GM18951 (cell line): ENCODE data around the gene LRG1.

ENCODE experiments used
- POLR2A ChIP-seq: IDR thresholded peaks from 4 replicates; pipeline ENCODE4 v1.6.1; 2011; ENCODE audit warnings: mild to moderate bottlenecking; ENCODE audit not compliant: insufficient read length, insufficient read depth; ENCODE audit errors: extremely low read depth
- in situ Hi-C: fragments of 300-500 bp; cut with MboI; formaldehyde crosslinking; loops from one replicate; pipeline ENCODE4 v1.12.0; 2022; ENCODE audit warnings: low sequenced_read_pairs, mixed read lengths, inconsistent platforms; ENCODE audit not compliant: unreplicated experiment

The LRG1 gene

DNA sequence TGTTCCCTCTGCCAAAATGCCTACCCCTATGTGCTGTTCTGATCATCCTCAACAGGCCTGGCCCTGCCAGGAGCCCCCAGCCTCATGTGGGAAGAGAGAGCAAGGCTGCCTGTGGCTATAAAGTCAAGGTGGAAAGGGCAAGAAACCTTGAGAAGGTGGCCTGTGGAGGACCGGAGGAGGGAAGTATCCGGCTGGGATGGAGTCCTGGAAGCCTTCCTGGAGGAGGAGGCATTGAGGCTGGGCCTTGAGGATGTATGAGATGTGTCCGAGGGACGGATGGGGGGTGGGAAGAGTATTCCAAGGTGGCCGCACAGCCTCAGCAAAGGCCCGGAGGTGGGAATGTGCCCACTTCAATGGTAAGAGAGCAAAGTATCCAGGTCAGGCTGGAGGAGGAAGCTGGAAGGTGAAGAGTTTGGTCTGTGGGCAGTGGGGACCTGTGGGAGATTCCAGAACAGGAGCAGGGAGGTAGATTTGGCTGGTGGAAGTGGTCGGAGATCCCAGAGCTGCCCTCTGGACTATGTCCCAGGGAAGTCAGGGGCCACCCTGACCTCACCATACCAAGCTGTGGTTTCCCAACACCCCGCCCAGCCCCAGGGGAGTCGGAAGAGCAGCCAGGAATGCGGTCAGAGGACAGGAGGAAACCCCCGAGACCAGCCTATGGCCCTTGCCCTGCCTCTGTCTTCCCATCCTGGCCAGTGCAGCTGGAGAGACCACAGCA lies 18.5 kb downstream of the LRG1 start:
- in situ Hi-C loops: no loop called here
- no peak for TF ChIP-seq POLR2A

DNA sequence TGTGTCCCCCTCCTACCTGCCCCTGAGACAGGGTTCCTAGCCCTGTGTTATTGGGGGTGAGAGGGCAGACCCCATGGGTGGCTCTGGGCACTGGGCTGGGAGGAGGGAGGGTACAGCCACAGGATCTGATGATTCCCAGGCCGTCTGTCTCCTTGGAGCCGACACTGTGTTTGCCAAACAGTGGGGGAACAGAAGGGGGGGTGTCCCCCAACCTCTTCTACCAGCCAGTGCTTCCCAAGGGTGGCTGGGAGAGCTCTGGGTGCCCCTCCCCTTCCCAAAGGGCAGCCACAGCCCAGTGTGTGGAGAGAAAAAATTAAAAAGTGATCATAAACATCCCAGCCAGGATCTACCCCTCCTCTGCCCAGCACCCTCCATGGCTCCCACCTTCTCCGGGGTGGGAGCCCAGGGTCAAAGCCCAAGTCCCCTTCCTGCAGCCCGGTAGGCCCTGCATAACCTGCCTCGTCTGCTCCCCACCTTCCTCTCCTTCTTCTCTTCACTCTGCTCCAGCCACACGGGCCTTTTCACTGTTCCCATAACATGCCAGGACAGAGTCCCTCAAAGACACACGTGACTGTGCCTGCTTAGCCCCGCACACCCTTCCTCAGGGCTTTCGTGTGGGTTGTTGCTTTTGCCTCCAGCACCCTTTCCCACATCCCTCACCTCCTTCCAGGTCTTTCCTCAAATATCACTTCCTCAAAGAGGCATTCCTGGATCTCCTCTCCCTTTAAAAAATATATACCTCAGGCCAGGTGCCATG lies 20.1 kb downstream of the LRG1 start:
- no peak for TF ChIP-seq POLR2A

DNA sequence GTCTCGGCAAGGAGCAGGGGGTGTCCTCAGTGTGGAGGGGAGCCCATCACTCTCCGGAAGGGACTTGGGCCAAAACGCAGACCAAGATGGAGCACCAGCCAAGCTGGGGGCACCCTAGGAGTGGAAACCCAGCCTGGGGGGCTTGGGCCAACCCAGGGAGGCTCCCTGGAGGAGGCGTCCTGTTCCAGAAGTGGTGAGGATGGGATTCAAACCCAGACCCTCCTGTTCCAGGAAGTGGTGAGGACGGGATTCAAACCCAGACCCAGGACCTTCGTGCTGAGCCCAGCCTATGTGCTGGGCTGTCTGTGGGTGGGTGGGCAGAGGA lies 20.7 kb downstream of the LRG1 start:
- no peak for TF ChIP-seq POLR2A
- in situ Hi-C loops: no loop called here

More for the DNA sequence above, 20.1 kb downstream of the LRG1 start:
- in situ Hi-C loops: no loop called here

DNA sequence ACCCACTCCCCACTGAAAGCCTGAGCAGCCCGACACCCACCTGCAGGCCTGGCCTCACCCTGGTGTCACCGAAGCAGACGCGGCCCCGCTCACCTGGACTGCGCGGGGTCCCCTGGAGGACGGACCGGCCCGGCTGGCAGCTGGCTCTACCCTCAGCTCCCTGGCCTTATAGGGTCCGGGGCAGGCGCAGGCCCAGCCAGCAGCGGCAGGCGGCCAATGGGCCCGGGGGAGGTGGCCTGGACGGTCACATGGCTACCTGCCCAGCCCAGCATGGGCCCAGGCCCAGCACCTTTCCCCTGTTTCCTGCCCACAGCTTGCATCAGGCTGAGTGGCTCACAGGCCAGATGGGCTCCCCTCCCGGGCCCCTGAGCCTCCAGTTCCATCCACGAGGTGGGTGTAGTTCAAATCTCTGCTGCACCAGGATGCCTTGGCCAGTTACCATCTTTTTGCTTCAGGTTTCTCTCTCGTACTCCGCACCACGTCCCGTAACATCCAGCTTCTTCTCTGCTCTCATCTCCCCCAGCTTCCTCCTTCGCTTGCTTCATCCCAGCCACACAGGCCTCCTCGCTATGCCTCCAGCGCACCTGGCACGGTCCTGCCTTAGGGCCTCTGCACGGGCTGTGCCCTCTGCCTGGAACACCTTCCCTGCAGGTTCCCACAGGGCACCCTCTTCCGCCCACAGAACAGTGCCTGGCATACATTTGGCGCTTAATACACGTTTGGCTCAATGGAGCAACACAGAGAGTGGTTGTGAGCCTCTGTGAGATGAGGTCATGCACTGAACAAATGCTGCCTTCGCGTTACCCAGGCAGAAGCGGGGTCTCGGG lies 21.3 kb downstream of the LRG1 start, which contains the start of gene PLIN4:
Gene PLIN4, minus strand, starts transcription at position 142 of the 827 bp plus-strand sequence. CDS start 214 bp downstream, outside the sequence.
- no peak for TF ChIP-seq POLR2A
- in situ Hi-C loops: no loop called here

DNA sequence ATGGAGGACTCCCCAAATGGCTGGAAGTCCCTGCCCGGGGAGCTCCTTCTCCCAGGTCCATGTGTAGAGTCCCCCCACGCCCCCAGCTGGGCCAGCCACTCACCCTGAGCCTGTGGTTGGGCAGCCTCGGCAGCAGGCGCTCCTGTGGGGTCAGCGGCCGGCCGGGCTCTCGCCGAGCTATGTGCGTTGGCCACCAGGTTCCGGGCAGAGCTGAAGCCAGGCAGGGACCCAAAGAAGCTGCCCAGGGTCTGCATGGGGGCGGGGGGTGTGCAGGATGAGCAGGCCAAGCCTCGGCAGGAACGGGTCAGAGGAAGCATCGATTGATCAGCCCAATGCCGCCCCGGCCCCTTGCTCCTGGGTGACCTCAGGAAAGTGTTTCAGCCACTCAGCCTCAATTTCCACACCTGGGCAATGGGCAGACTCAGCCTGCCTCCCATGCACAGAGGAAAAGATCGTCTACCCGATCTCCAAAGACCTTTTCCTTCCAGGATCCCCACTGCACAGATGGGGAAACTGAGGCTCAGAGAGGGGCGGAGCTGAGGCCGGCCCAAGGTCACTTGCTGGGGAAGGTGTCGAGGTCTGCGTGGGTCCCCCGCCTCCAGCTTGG lies 22.3 kb downstream of the LRG1 start:
- in situ Hi-C loops: no loop called here
- no peak for TF ChIP-seq POLR2A

DNA sequence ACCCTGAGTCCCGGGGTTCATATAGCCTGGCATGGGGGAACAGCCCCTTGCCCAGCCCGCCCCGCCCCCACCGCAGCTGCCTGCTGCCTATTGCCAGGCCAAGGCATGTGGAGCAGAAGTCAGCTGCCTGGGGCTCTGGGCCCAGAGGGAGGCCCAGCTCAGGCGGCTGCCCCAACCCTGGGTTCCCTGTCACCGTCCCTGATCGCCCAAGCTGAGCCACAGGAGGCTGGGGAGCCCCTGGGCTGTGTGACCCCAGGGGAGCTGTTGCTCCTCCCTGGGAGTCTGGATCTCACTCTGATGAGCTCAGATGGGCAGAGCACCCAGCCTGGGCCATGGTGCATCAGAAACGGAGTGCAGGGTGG lies 22.9 kb downstream of the LRG1 start:
- TF ChIP-seq POLR2A: no peak
- in situ Hi-C loops: no loop called here

DNA sequence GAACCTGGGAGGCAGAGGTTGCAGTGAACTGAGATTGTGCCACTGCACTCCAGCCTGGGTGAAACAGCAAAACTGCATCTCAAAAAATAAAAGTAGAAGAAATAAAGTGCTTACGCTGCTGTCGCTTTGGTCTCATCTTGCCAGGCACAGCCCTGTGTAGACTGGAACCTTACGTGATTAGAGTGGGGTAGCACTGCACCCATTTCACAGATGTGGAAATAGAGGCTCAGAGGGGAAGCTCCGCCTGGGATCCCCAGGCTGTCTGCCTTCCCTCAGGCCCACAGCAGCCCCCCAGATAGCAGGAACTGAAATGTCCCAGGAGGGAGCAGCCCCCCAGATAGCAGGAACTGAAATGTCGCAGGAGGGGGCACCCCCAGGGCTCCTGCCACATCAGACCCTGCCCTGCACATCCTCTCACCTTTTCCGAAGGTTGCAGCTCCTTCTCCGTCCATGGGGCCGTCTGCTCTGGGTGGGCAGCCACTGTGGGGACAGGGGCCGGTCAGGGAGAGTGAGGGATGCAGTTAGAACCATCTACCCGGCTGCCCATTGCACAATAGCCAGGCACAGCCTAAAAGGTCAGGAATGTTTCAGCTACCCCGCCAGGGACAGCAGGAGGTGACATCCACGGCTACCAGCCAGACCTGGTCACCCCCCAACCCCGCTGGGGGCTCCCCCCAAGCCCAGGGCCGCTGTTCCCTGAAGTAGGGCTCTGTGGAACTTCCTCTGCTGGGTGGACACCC lies 23.5 kb downstream of the LRG1 start:
- TF ChIP-seq POLR2A: no peak
- in situ Hi-C loops: no loop called here

DNA sequence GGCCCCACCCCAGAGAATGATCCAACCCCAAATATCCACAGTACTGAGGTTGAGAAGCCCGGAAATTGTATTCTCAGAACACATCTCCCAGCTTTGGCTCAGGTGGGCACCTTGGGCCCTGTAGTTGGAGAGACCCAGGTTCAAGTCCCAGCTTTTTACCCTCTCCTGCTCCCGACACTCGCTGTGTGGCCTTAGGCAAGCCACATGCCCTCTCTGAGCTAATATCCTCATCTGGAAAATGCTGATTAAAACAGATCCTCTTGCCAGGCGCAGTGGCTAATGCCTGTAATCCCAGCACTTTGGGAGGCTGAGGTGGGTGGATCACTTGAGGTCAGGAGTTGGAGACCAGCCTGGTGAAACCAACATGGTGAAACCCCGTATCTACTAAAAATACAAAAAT lies 24.1 kb downstream of the LRG1 start:
- in situ Hi-C loops: no loop called here
- TF ChIP-seq POLR2A: no peak

DNA sequence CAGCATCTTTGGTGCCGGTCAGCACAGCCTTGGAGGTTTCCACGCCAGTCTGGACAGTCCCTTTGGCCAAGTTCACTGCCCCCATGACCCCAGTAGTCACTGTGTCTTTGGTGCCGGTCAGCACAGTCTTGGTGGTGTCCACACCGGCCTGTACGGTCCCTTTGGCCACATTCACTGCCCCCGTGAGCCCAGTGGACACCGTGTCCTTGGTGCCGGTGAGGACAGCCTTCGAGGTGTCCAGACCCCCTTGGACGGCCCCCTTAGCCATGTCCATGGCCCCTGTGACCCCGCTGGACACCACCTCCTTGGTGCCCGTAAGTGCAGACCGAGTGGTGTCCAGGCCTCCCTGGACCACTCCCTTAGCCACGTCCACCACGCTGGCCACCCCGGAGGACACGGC lies 26.6 kb downstream of the LRG1 start:
- no peak for TF ChIP-seq POLR2A
- in situ Hi-C loops: no loop called here

DNA sequence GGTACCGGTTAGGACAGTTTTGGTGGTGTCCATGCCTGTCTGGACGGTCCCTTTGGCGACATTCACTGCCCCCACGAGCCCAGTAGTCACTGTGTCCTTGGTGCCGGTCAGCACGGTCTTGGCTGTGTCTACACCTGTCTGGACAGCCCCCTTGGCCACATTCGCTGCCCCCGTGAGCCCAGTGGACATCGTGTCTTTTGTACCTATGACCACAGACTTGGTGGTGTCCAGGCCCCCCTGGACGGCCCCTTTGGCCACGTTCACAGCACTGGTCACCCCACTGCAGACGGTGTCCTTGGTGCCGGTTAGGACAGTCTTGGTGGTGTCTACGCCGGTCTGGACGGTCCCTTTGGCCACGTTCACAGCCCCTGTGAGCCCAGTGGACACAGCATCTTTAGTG lies 27.8 kb downstream of the LRG1 start:
- no peak for TF ChIP-seq POLR2A
- in situ Hi-C loops: no loop called here

DNA sequence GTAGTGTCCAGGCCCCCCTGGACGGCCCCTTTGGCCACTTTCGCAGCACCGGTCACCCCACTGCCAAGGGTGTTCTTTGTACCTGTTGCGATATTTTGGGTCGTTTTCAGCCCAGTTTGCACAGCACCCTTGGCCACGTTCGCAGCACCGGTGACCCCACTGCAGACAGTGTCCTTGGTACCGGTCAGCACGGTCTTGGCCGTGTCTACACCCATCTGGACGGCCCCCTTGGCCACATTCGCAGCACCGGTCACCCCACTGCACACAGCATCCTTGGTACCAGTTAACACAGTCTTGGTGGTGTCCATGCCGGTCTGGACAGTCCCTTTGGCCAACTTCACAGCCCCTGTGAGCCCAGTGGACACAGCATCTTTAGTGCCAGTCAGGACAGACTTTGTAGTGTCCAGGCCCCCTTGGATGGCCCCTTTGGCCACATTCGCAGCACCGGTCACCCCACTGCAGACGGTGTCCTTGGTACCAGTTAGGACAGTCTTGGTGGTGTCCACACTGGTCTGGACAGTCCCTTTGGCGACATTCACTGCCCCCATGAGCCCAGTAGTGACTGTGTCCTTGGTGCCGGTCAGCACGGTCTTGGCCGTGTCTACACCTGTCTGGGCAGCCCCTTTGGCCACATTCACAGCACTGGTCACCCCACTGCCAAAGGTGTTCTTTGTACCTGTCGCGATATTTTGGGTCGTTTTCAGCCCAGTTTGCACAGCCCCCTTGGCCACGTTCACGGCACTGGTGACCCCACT lies 28.4 kb downstream of the LRG1 start:
- in situ Hi-C loops: no loop called here
- no peak for TF ChIP-seq POLR2A
